MM.1S (cell line): ENCODE measurements around the gene GLRX2.

Experiments used
- DNase-seq: peaks from one replicate; pipeline ENCODE4 v3.0.0-alpha.2; 2015
- H2AFZ ChIP-seq: fragments of 300-600 bp; sonication (generic); 2 replicates; pipeline ENCODE4 v1.6.0; 2016; ENCODE audit warnings: antibody characterized with exemption, low read length
- H3F3A ChIP-seq: fragments of 300-600 bp; sonication (generic); 2 replicates; pipeline ENCODE4 v1.6.1; 2016; ENCODE audit warnings: mild to moderate bottlenecking, antibody characterized with exemption, low read length, moderate library complexity, mixed read lengths; ENCODE audit not compliant: insufficient read depth
- H3K27ac ChIP-seq: fragments of 300-600 bp; sonication (generic); 2 replicates; pipeline ENCODE4 v1.5.1; 2016; ENCODE audit warnings: mild to moderate bottlenecking, low read length
- H3K27me3 ChIP-seq: fragments of 300-600 bp; sonication (generic); replicated peaks from 2 replicates; pipeline ENCODE4 v1.6.0; 2016; ENCODE audit warnings: low read length; ENCODE audit not compliant: insufficient read depth
- H3K36me3 ChIP-seq: fragments of 300-600 bp; sonication (generic); replicated peaks from 2 replicates; pipeline ENCODE4 v1.6.1; 2016; ENCODE audit warnings: mild to moderate bottlenecking, low read length, mixed read lengths; ENCODE audit not compliant: insufficient read depth
- H3K4me1 ChIP-seq: fragments of 300-600 bp; sonication (generic); 2 replicates; pipeline ENCODE4 v1.6.1; 2016; ENCODE audit warnings: low read length, mixed read lengths
- H3K4me2 ChIP-seq: fragments of 300-600 bp; sonication (generic); 2 replicates; pipeline ENCODE4 v1.6.0; 2016; ENCODE audit warnings: low read depth, low read length
- H3K4me3 ChIP-seq: fragments of 300-600 bp; sonication (generic); 2 replicates; pipeline ENCODE4 v1.5.1; 2016; ENCODE audit warnings: low read length, mixed read lengths
- H3K79me2 ChIP-seq: fragments of 300-600 bp; sonication (generic); 2 replicates; pipeline ENCODE4 v1.6.1; 2016; ENCODE audit warnings: mixed run types, low read length, mixed read lengths
- H3K9ac ChIP-seq: fragments of 300-600 bp; sonication (generic); 2 replicates; pipeline ENCODE4 v1.6.1; 2016; ENCODE audit warnings: low read length, mixed read lengths
- H3K9me2 ChIP-seq: fragments of 300-600 bp; sonication (generic); replicated peaks from 2 replicates; pipeline ENCODE4 v1.6.1; 2016; ENCODE audit warnings: mild to moderate bottlenecking, low read length, mixed read lengths; ENCODE audit not compliant: insufficient read depth
- H3K9me3 ChIP-seq: fragments of 300-600 bp; sonication (generic); replicated peaks from 2 replicates; pipeline ENCODE4 v1.6.1; 2016; ENCODE audit warnings: mild to moderate bottlenecking, low read length, mixed read lengths; ENCODE audit not compliant: insufficient read depth
- H4K20me1 ChIP-seq: fragments of 300-600 bp; sonication (generic); 2 replicates; pipeline ENCODE4 v1.6.1; 2016; ENCODE audit warnings: mild to moderate bottlenecking, low read length, moderate library complexity, mixed read lengths; ENCODE audit not compliant: insufficient read depth
- EZH2 ChIP-seq: fragments of 300-600 bp; sonication (generic); optimal IDR thresholded peaks from 2 replicates; pipeline ENCODE3; 2017; ENCODE audit warnings: low read depth, mild to moderate bottlenecking, antibody characterized with exemption, low read length, mixed read lengths
- EZH2phosphoT487 ChIP-seq: fragments of 300-600 bp; sonication (generic); IDR thresholded peaks from 2 replicates; pipeline ENCODE4 v1.6.1; 2018; ENCODE audit warnings: antibody characterized with exemption, low read length
- TF ChIP-seq, protein P1 (sequence below): fragments of 300-600 bp; sonication (generic); IDR thresholded peaks from 2 replicates; pipeline ENCODE4 v1.5.1; 2016; ENCODE audit warnings: antibody characterized with exemption, low read length, mixed read lengths

The GLRX2 gene

GRCh38 chr1:193079187-193079586 is 26.0 kb downstream of the GLRX2 start:
- Histone ChIP-seq H3F3A (peaks cover 18% of the 10 kb centered on the region), H3K4me1 (peaks cover 16% of the 10 kb centered on the region), H3K9me3 (no peaks in the 10 kb centered on the region), H3K9me2 (no peaks in the 10 kb centered on the region), H3K4me2 (no peak overlapping the region), H3K27me3 (no peaks in the 10 kb centered on the region), H3K79me2 (peaks cover 16% of the 10 kb centered on the region), H3K27ac (no peak overlapping the region), H3K9ac (no peak overlapping the region), H3K36me3 (peaks cover 22% of the 10 kb centered on the region), H3K4me3 (no peak overlapping the region), H4K20me1 (no peaks in the 10 kb centered on the region), H2AFZ (no peak overlapping the region)
- no peak for DNase-seq
- TF ChIP-seq EZH2 (no peak), EZH2phosphoT487 (no peak)
- TF ChIP-seq, protein P1, sequence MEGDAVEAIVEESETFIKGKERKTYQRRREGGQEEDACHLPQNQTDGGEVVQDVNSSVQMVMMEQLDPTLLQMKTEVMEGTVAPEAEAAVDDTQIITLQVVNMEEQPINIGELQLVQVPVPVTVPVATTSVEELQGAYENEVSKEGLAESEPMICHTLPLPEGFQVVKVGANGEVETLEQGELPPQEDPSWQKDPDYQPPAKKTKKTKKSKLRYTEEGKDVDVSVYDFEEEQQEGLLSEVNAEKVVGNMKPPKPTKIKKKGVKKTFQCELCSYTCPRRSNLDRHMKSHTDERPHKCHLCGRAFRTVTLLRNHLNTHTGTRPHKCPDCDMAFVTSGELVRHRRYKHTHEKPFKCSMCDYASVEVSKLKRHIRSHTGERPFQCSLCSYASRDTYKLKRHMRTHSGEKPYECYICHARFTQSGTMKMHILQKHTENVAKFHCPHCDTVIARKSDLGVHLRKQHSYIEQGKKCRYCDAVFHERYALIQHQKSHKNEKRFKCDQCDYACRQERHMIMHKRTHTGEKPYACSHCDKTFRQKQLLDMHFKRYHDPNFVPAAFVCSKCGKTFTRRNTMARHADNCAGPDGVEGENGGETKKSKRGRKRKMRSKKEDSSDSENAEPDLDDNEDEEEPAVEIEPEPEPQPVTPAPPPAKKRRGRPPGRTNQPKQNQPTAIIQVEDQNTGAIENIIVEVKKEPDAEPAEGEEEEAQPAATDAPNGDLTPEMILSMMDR = no peak

- no peak for DNase-seq
- H3K9ac ChIP-seq = no peak overlapping the region
- no peaks in the 10 kb centered on the region for H3K9me3 ChIP-seq
- no peak overlapping the region for H2AFZ ChIP-seq
- H3K4me3 ChIP-seq = no peak overlapping the region
- peaks cover 21% of the 10 kb centered on the region for H3K79me2 ChIP-seq
- no peak for TF ChIP-seq EZH2
- TF ChIP-seq, protein P1 = no peak
- no peak for TF ChIP-seq EZH2phosphoT487
- H3K27ac ChIP-seq = no peak overlapping the region
- no peaks in the 10 kb centered on the region for H3K27me3 ChIP-seq
- H3F3A ChIP-seq = peaks cover 9% of the 10 kb centered on the region
- no peaks in the 10 kb centered on the region for H4K20me1 ChIP-seq
- H3K4me2 ChIP-seq = no peak overlapping the region
- no peaks in the 10 kb centered on the region for H3K9me2 ChIP-seq
- peaks cover 9% of the 10 kb centered on the region for H3K4me1 ChIP-seq
- peaks cover 22% of the 10 kb centered on the region for H3K36me3 ChIP-seq
These were observed 27.2 kb downstream of the GLRX2 start for GRCh38 chr1:193077991-193078390.

DNA sequence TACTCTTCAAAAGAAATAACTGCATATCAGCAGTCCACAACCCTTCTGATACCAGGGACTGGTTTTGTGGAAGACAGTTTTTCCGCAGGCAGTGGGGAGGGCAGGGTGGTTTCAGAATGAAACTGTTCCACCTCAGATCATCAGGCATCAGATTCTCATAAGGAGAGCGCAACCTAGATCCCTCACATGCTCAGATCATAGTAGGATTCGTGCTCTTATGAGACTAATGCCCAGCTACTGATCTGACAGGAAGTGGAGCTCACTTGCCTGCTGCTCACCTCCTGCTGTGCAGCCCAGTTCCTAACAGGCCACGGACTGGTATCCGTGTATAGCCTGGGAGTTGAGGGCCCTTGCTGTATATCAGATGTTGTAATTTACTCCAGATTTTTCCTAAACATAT is 34.3 kb downstream of the GLRX2 start:
- DNase-seq = peak; percentile 56
- Histone ChIP-seq H3K9ac (peak overlapping the region; percentile 1; the same call in 1 of the 2 replicates), H3K4me2 (peak overlapping the region; percentile 37), H3K4me1 (peaks cover 24% of the 10 kb centered on the region), H3K9me2 (no peaks in the 10 kb centered on the region), H3K4me3 (no peak overlapping the region), H3K36me3 (no peaks in the 10 kb centered on the region), H3K27me3 (no peaks in the 10 kb centered on the region), H2AFZ (no peak overlapping the region), H3K9me3 (no peaks in the 10 kb centered on the region), H3F3A (peaks cover 9% of the 10 kb centered on the region), H3K27ac (peak overlapping the region; percentile 48; the same call in 1 of the 2 replicates), H4K20me1 (no peaks in the 10 kb centered on the region), H3K79me2 (peaks cover 71% of the 10 kb centered on the region)
- TF ChIP-seq EZH2 (no peak), EZH2phosphoT487 (no peak)
- TF ChIP-seq, protein P1 = no peak
